ENCODE measurements around the gene MVB12B.
"Not testable (repeated sequence)": the region's sequence is repeated elsewhere in the genome, so short reads cannot be mapped to it uniquely, and the experiment has no call there.

The MVB12B gene

GRCh38 chr9:126554292-126554691, 227.7 kb downstream of the MVB12B start:
- intact Hi-C loops (cut with DNase I; ENCODE audit: low total_unique reads) = no loop called here
- TF ChIP-seq CTCF (IDR thresholded peaks at IDR 0.05) = no peak
- H3K36me3 ChIP-seq = no peaks in the 10 kb centered on the region
- H3K9me3 ChIP-seq = no peaks in the 10 kb centered on the region
- H3K27ac ChIP-seq = no peak overlapping the region
- peaks cover 0 to 32% of the 10 kb centered on the region in 2 donors for H3K27me3 ChIP-seq
- H3K4me3 ChIP-seq = no peak overlapping the region
- H3K4me1 ChIP-seq = no peaks in the 10 kb centered on the region
- peak in 1 of 2 donors; percentile 42 for DNase-seq

- intact Hi-C loops (cut with DNase I; ENCODE audit: low total_unique reads); H3K27ac ChIP-seq; DNase-seq; H3K4me3 ChIP-seq; H3K36me3 ChIP-seq; H3K9me3 ChIP-seq; H3K4me1 ChIP-seq: not testable (repeated sequence)
- H3K27me3 ChIP-seq = peaks cover 0 to 43% of the 10 kb centered on the region in 2 donors
These were observed 228.8 kb downstream of the MVB12B start for GRCh38 chr9:126555421-126555820.
